Mucosa of gallbladder (tissue), 1 donor: ENCODE data around the gene CTAGE8. TPM values are rescaled to one million over a fixed set of nuclear protein-coding genes. Genes with fewer than 3 reads are reported as not detected.
"Not testable (repeated sequence)": the region's sequence is repeated elsewhere in the genome, so short reads cannot be mapped to it uniquely, and the experiment has no call there.

Source experiments
- DNase-seq: peaks from one replicate; pipeline ENCODE4 v3.0.0-alpha.2; 2020; ENCODE audit warnings: low spot score
- total RNA-seq: library from RNA; stranded (reverse); gene quantifications from one replicate; pipeline ENCODE4 v1.2.1, GENCODE V29; 2021
- donor health status: DM: no; HTN: no; CAD: no.

CTAGE8 gene, protein sequence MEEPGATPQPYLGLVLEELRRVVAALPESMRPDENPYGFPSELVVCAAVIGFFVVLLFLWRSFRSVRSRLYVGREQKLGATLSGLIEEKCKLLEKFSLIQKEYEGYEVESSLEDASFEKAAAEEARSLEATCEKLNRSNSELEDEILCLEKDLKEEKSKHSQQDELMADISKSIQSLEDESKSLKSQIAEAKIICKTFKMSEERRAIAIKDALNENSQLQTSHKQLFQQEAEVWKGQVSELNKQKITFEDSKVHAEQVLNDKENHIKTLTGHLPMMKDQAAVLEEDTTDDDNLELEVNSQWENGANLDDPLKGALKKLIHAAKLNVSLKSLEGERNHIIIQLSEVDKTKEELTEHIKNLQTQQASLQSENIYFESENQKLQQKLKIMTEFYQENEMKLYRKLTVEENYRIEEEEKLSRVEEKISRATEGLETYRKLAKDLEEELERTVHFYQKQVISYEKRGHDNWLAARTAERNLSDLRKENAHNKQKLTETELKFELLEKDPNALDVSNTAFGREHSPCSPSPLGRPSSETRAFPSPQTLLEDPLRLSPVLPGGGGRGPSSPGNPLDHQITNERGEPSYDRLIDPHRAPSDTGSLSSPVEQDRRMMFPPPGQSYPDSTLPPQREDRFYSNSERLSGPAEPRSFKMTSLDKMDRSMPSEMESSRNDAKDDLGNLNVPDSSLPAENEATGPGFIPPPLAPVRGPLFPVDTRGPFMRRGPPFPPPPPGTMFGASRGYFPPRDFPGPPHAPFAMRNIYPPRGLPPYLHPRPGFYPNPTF
- 3.1 TPM for total RNA-seq

GRCh38 chr7:144269188-144269587 is at the start of gene CTAGE8:
Gene CTAGE8, minus strand, starts transcription at chr7:144269288. Its CDS starts 38 bp downstream, at chr7:144269250.
- not testable (repeated sequence) for DNase-seq

GRCh38 chr7:144317537-144317936 is 48.4 kb upstream of the CTAGE8 start:
- DNase-seq = not testable (repeated sequence)

DNA sequence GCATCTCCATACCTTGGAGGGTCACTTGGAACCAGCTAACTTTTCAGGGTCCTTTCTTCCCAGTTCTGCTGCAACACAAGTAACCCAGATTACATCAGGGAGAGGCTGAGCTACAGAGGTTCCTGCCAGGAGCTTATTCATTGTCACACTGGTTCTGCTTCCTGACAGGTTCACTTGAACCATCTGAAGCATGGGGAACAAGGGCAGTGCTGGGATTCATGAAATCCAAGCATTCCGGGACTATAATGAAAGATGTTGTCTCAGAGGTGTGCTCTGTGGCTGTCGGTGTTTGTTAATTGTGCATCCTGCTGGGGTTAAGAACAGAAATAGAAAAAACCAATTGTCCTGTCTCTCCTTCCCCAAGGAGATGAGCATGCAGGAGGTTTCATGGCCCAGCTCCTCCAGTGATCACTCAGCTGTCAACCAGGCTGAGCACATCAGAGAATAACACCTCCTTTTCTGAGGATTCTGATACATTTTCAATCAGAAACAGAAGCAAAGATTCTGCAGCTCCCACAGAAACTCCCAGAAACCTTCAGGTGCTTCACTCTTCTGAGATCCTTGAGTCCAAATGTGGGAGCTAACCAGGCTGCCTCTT is 42.9 kb upstream of the CTAGE8 start, which contains the start of gene OR2A1:
Gene OR2A1 (plus strand): TSS at position 548 of the 598 bp plus-strand sequence. CDS start 5,706 bp downstream, outside the sequence.
- not testable (repeated sequence) for DNase-seq

- DNase-seq = not testable (repeated sequence)
Measured at GRCh38 chr7:144311218-144311617, 42.1 kb upstream of the CTAGE8 start.

GRCh38 chr7:144309702-144310101 is 40.6 kb upstream of the CTAGE8 start:
- DNase-seq = not testable (repeated sequence)

- not testable (repeated sequence) for DNase-seq
Measured at GRCh38 chr7:144305156-144305555, 36.1 kb upstream of the CTAGE8 start.

GRCh38 chr7:144303607-144304006 is 34.5 kb upstream of the CTAGE8 start:
- not testable (repeated sequence) for DNase-seq

DNA sequence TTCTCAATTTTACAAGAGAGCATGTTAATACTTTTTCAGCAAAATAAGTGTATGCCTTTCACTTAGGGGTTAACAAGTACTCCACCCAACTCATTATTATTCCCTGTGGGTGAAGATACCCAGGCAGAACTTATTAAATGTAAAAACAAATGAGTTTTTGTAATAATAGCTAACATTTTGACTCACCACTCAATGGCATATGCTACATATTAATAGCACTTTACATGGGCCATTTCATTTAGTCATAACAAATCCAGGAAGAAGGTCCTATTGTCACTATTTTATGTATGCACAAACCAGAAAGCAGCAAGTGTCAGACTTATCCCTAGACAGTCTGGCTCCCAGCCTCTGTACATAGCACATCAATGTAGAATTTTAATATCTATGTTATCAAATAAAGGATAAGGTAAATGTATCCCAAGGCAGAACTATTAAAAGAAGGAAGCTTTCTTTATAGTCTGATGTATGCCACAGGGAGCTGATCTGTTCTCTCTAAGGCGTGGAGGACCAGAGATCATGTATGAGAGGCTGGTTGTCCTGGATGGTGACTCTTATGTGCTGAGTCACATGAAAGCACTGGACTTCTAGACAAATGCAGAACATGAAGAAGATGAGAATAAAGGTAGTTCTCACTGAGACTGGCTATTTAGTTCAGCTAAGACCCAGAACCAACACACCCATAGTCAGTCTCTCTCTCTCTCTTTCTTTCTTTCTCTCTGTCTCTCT is 33.7 kb upstream of the CTAGE8 start:
- not testable (repeated sequence) for DNase-seq

GRCh38 chr7:144293794-144294499 is 24.9 kb upstream of the CTAGE8 start:
- not testable (repeated sequence) for DNase-seq

GRCh38 chr7:144292384-144293161 is 23.5 kb upstream of the CTAGE8 start:
- DNase-seq = not testable (repeated sequence)

DNA sequence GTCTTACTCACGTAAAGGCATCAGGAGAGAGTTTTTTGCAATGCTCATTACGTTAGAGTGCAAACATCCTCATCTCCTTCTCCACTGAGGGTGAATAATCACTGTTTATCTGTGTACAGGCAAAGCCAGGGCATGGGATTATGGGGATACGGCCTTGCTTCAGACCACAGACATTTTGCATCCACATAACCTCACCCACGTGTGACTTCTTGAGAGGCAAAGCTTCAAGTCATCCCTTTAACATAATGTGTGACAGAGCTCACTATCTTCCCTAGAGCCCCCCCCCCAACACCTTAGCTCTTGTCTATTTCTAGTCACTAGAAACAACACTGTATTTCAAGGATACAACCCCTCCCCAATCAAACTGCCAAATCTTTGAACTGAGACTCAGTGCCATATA is 22.5 kb upstream of the CTAGE8 start:
- DNase-seq = not testable (repeated sequence)

DNA sequence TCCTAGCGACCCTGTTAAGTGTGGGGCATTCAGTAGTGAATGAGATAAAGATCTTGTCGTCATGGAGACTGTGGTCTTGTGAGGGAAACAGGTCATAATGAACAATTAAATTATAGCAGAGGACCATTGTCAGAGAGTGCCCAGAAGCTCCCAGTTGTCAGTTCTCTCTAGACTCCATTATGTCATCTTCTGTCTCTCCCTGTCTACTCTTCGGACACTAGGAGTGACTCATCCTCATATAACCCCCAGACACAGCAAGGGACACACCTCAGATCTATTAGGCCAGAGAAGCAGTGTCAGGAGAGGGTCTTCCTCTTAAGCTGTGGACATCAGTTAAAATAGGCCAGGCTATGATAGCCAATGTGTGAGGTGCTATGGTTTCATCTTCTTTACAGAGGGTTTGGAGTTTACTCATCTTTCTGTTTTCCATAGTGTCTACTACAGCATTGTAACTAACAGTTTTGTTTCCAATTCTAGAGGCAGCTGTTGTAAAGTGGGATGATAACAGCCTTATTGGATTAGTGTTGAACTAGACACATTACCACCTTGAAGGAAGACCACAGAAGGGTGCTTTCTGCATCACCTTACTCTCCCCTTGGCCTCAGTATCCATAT is 18.2 kb upstream of the CTAGE8 start:
- DNase-seq = not testable (repeated sequence)

DNA sequence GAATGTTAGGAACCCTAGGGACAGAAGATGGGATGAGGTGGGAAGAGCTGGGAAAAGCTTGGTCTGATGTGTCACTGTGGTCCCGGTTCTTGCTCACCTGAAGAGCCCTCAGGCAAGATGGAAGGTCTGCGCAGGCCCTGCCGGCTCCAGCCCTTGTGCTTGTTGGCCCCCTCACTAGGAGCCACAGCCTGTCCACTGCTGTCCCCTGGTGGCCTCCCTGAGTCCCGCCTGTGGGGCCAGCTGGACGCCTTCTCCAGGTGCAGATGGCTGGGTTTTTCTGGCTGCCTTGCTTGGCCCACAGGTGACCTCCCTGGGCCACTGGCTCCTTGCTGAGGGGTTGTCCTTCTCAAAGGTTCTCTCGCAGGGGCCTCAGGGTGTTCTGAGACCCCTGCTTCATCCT is 14.6 kb upstream of the CTAGE8 start:
- not testable (repeated sequence) for DNase-seq

- DNase-seq = not testable (repeated sequence)
Measured at GRCh38 chr7:144282490-144282889, 13.4 kb upstream of the CTAGE8 start.

DNA sequence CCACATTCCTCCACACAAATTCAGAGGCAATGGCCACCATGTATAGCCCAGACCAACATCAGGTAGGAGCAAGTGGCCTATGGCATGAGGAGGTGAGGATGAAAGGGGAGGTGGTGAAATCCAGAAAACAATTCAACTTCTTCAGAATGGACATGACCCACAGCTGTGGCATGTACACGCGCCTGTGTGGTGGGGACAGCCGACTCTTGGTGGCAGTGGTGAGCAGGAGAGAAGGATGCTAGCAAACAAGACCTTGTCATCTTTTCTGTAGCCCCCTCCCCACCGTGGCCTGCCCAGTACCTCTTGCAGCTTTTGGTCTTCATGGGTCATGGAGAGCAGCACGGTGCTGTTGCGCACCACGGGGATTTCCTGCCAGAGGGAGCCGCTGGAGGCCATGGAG is 12.9 kb upstream of the CTAGE8 start:
- not testable (repeated sequence) for DNase-seq

DNA sequence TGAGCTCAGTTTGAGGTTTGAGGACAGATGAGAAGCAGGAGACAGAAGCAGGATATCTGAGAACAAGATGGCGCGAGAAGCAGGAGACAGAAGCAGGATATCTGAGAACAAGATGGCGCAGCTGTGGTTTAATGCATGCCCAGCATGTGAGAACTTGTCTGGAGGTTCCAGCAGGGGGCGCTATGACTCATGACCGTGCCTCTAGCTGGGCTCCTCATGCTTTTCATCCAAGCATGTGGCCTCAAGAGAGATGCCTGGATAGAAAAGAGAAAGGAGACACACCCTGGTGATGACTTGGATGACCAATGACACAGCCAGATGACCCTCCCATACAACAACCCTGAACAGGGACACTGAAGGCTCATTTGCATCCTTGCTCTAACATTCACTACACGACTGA is 10.9 kb upstream of the CTAGE8 start:
- not testable (repeated sequence) for DNase-seq

DNA sequence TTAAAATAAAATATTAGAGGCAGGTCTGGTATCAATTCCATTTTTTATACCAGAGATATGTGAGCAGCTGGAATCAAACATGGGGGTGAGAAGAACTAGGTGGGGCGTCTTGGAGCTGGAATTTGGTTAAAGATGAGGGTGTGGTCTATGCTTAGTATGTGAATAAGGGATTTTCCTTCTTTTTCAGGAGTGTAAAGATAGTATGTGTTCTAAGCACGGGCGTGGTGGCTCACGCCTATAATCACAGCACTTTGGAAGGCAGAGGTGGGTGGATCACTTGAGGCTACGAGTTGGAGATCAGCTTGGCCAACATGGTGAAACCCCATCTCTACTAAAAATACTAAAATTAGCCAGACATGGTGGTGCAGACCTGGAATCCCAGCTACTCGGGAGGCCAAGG is 6.2 kb upstream of the CTAGE8 start:
- DNase-seq = not testable (repeated sequence)

- DNase-seq = not testable (repeated sequence)
Measured at GRCh38 chr7:144264692-144265091, 4.4 kb downstream of the CTAGE8 start, which contains the start of gene OR2A7. Gene OR2A7, minus strand, starts transcription at chr7:144264792. Its CDS starts 5,164 bp downstream, at chr7:144259628.

DNA sequence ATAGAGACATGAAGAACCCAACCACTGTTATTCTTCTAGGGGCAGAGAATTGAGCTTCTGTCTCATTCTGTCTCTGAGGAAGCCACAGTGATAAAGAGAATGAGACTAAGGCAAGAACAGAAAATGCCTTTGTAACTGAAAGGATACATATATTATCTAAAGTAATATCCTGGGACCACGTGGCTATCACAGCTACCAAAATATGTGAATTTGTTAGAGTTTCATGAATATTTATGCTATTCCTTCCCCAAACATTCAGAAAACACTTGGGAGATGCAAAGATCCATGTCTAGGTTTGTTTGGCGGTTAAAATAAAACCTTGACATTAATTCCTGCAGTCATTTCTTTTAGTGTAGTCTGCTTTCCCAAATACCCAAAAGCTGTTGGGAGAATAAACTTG is 7.0 kb downstream of the CTAGE8 start:
- DNase-seq = not testable (repeated sequence)
